Stomach (tissue), 4 donors: Measurements from ENCODE around the gene CDYL.

ENCODE experiments used
- CTCF ChIP-seq, 7 experiments: fragments of 450-650 bp in 4 of 7; fragments of 200-600 bp in 3 of 7; sonication (generic) in 3 of 7; IDR thresholded peaks; one replicate each; pipeline ENCODE4 v1.5.1; 2016 to 2019; ENCODE audit warnings: antibody characterized with exemption in 7 of 7, control low read depth in 2 of 7, mild to moderate bottlenecking in 1 of 7
- EP300 ChIP-seq: sonication (generic); formaldehyde crosslinking; IDR thresholded peaks from one replicate; pipeline ENCODE4 v1.6.1; 2017; ENCODE audit warnings: antibody characterized with exemption
- POLR2A ChIP-seq, 4 donors: fragments of 450-650 bp; IDR thresholded peaks; one replicate each; pipeline ENCODE4 v1.6.1; 2016; ENCODE audit warnings: antibody characterized with exemption in 4 of 4, control low read depth in 2 of 4, mild to moderate bottlenecking in 1 of 4, moderate library complexity in 1 of 4

- TF ChIP-seq EP300 (no peak), POLR2A (IDR thresholded peaks at IDR 0.05) (no peak), CTCF (IDR thresholded peaks at IDR 0.05) (no peak)
Observed at GRCh38 chr6:4983322-4983721, 207.1 kb downstream of the CDYL start.
